Gastrocnemius medialis (tissue), 4 donors: Measurements from ENCODE around the gene CERS5.

ENCODE experiments used
- CTCF ChIP-seq, 5 experiments: fragments of 450-650 bp in 3 of 5; fragments of 200-600 bp in 2 of 5; sonication (generic) in 2 of 5; IDR thresholded peaks in 4 of 5; conservative IDR thresholded peaks in 1 of 5; 1 replicate in 4 of 5; 2 replicates in 1 of 5; pipeline ENCODE4 v1.5.1; 2016 to 2019; ENCODE audit warnings: antibody characterized with exemption in 5 of 5, mild to moderate bottlenecking in 3 of 5, moderate library complexity in 3 of 5
- POLR2A ChIP-seq, 2 donors: fragments of 450-650 bp; IDR thresholded peaks; one replicate each; pipeline ENCODE4 v1.6.1; 2017; ENCODE audit warnings: antibody characterized with exemption in 2 of 2, mild to moderate bottlenecking in 2 of 2, moderate library complexity in 2 of 2

- TF ChIP-seq CTCF (IDR thresholded peaks at IDR 0.05 in 4 of 5, conservative IDR thresholded peaks at IDR 0.05 in 1 of 5) (no peak), POLR2A (IDR thresholded peaks at IDR 0.05) (no peak)
These were observed 55.8 kb downstream of the CERS5 start for GRCh38 chr12:50111395-50111692.
